Tibial artery (tissue), 4 donors: ENCODE data around the gene GLTPD2.

ENCODE experiments used
- DNase-seq, 2 donors: peaks; one replicate each; pipeline ENCODE4 v3.0.0-alpha.2; 2019
- H3K27ac ChIP-seq, 2 donors: fragments of 200-600 bp; sonication (generic) in 1 of 2; 1 replicate in 1 of 2; 2 replicates in 1 of 2; pipeline ENCODE4 v1.5.1; 2018 to 2019; ENCODE audit warnings: mild to moderate bottlenecking in 1 of 2
- H3K27me3 ChIP-seq, 2 donors: fragments of 200-600 bp; sonication (generic) in 1 of 2; one replicate each; pipeline versions ENCODE4 v1.5.1 to v1.6.0; 2016 to 2019
- H3K36me3 ChIP-seq, 3 donors: fragments of 200-600 bp; sonication (generic) in 2 of 3; one replicate each; pipeline ENCODE4 v1.5.1; 2016 to 2019; ENCODE audit warnings: mild to moderate bottlenecking in 2 of 3
- H3K4me1 ChIP-seq, 4 donors: fragments of 200-600 bp; sonication (generic) in 2 of 4; 1 replicate in 3 of 4; 2 replicates in 1 of 4; pipeline ENCODE4 v1.5.1; 2016 to 2019
- H3K4me3 ChIP-seq, 2 donors: fragments of 200-600 bp; sonication (generic) in 1 of 2; 1 replicate in 1 of 2; 2 replicates in 1 of 2; pipeline ENCODE4 v1.5.1; 2018 to 2019; ENCODE audit warnings: mild to moderate bottlenecking in 2 of 2
- H3K9me3 ChIP-seq, 3 donors: fragments of 200-600 bp; sonication (generic) in 1 of 3; one replicate each; pipeline ENCODE4 v1.5.1; 2016 to 2019
- intact Hi-C: fragments of 100-400 bp; cut with DNase I; formaldehyde crosslinking; loops from one replicate; pipeline ENCODE4 v1.15.0; 2023; ENCODE audit warnings: low total_unique reads
- TF ChIP-seq, protein P1 (sequence below), 2 experiments: fragments of 200-600 bp in 1 of 2; fragments of 450-650 bp in 1 of 2; IDR thresholded peaks; one replicate each; pipeline ENCODE4 v1.5.1; 2017 to 2019; ENCODE audit warnings: antibody characterized with exemption in 2 of 2, mild to moderate bottlenecking in 1 of 2, moderate library complexity in 1 of 2

Gene GLTPD2

DNA sequence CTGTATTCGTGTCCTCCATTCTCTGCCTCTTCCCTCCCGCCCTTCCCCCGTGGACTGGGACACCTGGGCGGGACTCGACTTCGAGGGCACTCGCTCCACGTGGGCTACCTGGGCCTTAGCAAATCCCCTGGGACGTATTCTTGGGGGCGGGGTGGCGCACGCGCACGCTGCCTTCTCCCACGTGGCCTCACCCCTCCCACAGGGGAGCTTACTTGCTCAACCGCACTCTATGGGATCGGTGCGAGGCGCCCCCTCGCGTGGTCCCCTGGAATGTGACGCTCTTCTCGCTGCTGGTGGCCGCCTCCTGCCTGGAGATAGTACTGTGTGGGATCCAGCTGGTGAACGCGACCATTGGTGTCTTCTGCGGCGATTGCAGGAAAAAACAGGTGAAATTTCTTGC is 6.1 kb upstream of the GLTPD2 start:
- DNase-seq = no peak
- Histone ChIP-seq H3K27me3 (peaks cover 0 to 71% of the 10 kb centered on the region in 2 donors), H3K9me3 (no peaks in the 10 kb centered on the region), H3K36me3 (no peaks in the 10 kb centered on the region), H3K4me1 (peaks cover 0 to 27% (median 20%) of the 10 kb centered on the region in 4 donors), H3K27ac (no peak overlapping the region), H3K4me3 (no peak overlapping the region)
- intact Hi-C loops = no loop called here
- TF ChIP-seq, protein P1, sequence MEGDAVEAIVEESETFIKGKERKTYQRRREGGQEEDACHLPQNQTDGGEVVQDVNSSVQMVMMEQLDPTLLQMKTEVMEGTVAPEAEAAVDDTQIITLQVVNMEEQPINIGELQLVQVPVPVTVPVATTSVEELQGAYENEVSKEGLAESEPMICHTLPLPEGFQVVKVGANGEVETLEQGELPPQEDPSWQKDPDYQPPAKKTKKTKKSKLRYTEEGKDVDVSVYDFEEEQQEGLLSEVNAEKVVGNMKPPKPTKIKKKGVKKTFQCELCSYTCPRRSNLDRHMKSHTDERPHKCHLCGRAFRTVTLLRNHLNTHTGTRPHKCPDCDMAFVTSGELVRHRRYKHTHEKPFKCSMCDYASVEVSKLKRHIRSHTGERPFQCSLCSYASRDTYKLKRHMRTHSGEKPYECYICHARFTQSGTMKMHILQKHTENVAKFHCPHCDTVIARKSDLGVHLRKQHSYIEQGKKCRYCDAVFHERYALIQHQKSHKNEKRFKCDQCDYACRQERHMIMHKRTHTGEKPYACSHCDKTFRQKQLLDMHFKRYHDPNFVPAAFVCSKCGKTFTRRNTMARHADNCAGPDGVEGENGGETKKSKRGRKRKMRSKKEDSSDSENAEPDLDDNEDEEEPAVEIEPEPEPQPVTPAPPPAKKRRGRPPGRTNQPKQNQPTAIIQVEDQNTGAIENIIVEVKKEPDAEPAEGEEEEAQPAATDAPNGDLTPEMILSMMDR (IDR thresholded peaks at IDR 0.05) = no peak

DNA sequence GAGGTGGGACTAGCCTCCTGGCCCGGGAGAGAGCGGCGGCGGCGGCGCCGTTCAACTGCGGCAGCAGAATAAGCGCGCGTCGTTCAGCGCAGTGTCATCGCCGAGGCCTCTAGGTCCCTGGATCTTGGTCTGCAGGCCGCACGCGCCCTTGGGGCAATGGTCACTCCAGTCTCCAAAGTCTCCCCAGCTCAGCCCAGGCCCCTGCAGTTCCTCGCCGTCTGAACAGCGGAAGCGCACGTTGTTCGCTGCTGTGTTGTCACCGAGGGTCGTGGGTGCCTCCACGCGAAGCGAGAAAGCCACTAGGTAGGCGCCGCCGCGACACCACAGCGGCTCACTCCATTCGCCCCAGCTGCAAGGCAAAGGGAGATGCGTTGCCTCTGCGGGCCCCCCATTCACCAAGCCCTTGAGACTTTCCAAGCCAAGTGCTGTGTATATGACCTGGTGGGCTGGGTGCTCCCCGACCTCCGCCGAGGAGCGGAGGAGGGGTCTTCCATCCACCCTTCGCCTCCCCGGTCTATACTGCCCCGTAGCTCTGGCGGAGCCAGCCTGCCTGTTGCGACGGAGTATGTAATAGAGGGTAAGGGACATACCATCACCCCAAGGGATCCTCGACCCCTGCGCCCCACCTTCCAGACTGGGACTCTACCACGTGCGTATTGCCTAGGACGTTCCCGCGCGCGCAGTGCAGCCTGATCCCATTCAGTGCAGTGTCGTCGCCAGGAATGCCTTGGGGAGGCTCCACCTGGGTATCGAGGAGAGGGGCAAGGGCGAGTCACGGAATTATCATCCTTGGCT is 3.3 kb upstream of the GLTPD2 start:
- Histone ChIP-seq H3K27me3 (peaks cover 0 to 46% of the 10 kb centered on the region in 2 donors), H3K4me3 (peak overlapping the region; percentile 9 to 33), H3K27ac (no peak overlapping the region), H3K9me3 (no peaks in the 10 kb centered on the region), H3K4me1 (peaks cover 0 to 42% (median 31%) of the 10 kb centered on the region in 4 donors), H3K36me3 (no peaks in the 10 kb centered on the region)
- intact Hi-C loops = loop anchor here (5.0 kb wide), 3 partner anchors 47 to 97 kb away; partner anchors contain the start of genes MED11 and MINK1
- no peak for DNase-seq
- TF ChIP-seq, protein P1 (IDR thresholded peaks at IDR 0.05) = no peak

DNA sequence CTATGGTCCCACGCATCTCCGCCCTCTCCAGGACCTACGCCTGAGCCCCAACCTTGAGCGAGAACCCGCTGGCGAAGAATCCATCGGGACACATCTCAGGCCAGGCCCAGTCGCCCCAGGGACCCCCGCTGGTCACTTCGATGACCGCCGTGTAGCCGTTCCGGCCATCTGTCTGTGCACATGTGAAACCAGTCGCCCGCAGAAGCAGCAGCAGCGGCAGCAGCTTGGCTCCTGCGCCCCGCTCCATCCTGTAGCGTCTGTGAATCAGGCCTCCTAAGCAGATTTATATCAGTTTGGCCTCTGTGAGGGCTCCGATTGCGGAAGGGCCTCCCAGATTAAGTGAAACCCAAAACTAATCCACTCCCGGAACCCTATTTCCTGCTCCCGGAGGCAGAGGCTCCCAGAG is 2.7 kb upstream of the GLTPD2 start, which contains the start of gene VMO1:
TSS of gene VMO1 (minus strand) at position 259 of the 406 bp plus-strand sequence. CDS start at position 247, 12 bp downstream.
- DNase-seq = no peak
- peaks cover 0 to 41% of the 10 kb centered on the region in 2 donors for H3K27me3 ChIP-seq
- intact Hi-C loops = loop anchor here (5.0 kb wide), 3 partner anchors 46 to 96 kb away; partner anchors contain the start of genes MED11 and MINK1
- H3K4me3 ChIP-seq = peak within 1 kb of the TSS; percentile 9 to 33
- TF ChIP-seq, protein P1 (IDR thresholded peaks at IDR 0.05) = no peak
- no peaks in the 10 kb centered on the region for H3K36me3 ChIP-seq
- H3K4me1 ChIP-seq = peaks cover 0 to 46% (median 31%) of the 10 kb centered on the region in 4 donors
- no peaks in the 10 kb centered on the region for H3K9me3 ChIP-seq
- no peak within 1 kb of the TSS for H3K27ac ChIP-seq

DNA sequence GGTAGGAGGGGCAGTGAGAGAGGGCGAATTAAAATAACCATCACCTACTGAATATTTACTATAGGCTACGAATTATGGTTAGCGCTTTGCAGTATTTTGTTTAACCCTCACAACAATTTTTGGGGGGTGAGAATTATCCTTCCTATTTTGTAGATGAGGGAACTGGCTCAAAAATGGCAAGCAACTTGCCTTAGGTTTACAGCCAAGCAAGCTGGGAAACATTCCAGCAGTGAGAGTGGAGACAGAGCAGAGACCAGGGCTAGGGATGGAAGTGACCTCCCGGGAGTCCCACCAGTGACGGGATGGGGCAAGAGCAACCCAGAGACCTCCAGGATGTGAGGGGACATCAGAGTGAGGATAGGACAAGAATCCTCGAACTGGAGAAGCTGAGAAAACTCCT is 2.2 kb upstream of the GLTPD2 start:
- Histone ChIP-seq H3K27ac (no peak overlapping the region), H3K27me3 (peaks cover 0 to 37% of the 10 kb centered on the region in 2 donors)
- no peak for DNase-seq

DNA sequence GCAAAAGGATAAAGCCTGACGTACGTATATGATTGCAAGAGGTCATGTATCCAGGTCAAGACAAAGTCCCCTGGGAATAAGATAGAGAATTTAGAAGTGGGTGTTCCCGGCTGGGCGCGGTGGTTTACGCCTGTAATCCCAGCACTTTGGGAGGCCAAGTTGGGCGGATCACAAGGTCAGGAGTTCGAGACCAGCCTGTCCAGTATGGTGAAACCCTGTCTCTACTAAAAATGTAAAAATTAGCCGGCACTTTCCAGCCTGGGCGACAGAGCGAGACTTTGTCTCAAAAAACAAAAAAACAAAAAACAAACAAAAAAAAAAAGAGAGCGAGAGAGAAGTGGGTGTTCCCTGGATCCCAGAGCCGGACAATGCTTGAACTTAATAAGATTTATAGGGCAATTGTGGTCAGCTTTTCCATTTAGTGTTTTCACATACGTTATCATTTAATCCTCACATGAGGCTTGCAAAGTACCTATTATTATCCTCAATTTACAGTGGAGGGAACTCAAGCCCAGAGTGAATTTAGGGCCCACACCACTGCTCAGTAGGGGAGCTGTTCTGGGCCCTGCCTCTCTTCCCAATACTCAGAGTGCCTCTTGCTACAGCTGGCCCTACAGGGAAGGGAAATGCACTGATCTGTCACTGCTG is 481 bp upstream of the GLTPD2 start:
- intact Hi-C loops = loop anchor here (5.0 kb wide), 3 partner anchors 44 to 94 kb away; partner anchors contain the start of genes MED11 and MINK1
- no peak overlapping the region for H3K4me3 ChIP-seq
- DNase-seq = no peak
- peaks cover 0 to 46% (median 31%) of the 10 kb centered on the region in 4 donors for H3K4me1 ChIP-seq
- H3K27ac ChIP-seq = no peak overlapping the region
- peaks cover 0 to 20% of the 10 kb centered on the region in 2 donors for H3K27me3 ChIP-seq
- TF ChIP-seq, protein P1 (IDR thresholded peaks at IDR 0.05) = no peak
- no peaks in the 10 kb centered on the region for H3K36me3 ChIP-seq
- no peaks in the 10 kb centered on the region for H3K9me3 ChIP-seq

More for the DNA sequence above, 2.2 kb upstream of the GLTPD2 start:
- H3K36me3 ChIP-seq = no peaks in the 10 kb centered on the region
- peak overlapping the region; percentile 9 to 33 for H3K4me3 ChIP-seq
- TF ChIP-seq, protein P1 (IDR thresholded peaks at IDR 0.05) = no peak
- intact Hi-C loops = loop anchor here (5.0 kb wide), 3 partner anchors 46 to 96 kb away; partner anchors contain the start of genes MED11 and MINK1
- no peaks in the 10 kb centered on the region for H3K9me3 ChIP-seq
- peaks cover 0 to 46% (median 31%) of the 10 kb centered on the region in 4 donors for H3K4me1 ChIP-seq
